HG03354 (cell line): ENCODE results near the gene SHQ1.
"Not testable (repeated sequence)": the region's sequence is repeated elsewhere in the genome, so short reads cannot be mapped to it uniquely, and the experiment has no call there.

ENCODE experiments used
- ATAC-seq: cut with Tn5 transposase; IDR thresholded peaks from one replicate; pipeline ENCODE4 v1.9.1; 2021; ENCODE audit warnings: mild to moderate bottlenecking; ENCODE audit not compliant: unreplicated experiment, poor library complexity, severe bottlenecking

The SHQ1 gene

DNA sequence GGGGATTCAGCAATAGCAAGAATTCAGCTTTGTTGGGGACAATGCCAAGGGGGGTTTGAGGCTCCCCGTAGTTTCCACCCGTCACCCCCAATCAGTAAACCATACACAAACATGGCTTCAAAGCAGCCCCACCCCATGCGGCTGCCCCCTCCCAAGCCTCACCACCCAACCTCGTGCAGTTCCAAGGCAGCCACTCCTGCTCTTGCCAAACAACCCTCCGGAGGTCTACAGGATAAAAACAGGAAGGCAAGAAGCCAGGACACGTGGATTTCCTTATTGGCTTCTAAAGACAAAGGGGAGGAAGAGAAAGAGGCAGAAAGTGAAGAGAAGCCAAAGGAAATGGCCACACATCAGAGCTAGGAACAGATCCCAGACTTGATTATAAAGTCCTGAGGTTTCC, 121.1 kb downstream of the SHQ1 start:
- ATAC-seq: no peak

DNA sequence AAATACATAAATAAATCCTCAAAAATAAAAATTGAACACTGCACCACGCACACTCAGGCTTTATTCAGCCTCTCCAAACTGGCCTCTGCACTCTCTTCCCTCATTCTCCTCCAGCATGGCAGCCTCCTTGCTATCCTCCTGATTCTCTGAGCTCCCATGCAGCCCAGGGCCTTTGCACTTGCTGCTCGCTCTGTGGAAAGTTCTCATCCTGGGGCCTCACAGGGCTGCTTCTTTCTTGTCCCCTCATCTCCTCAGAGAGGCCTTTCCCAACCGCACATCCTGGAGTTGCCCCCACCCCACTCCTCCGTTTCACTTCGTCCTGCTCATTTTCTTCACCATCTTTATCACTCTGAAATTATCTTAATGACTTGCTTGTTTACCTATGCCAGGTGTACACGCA, 123.0 kb downstream of the SHQ1 start:
- no peak for ATAC-seq

DNA sequence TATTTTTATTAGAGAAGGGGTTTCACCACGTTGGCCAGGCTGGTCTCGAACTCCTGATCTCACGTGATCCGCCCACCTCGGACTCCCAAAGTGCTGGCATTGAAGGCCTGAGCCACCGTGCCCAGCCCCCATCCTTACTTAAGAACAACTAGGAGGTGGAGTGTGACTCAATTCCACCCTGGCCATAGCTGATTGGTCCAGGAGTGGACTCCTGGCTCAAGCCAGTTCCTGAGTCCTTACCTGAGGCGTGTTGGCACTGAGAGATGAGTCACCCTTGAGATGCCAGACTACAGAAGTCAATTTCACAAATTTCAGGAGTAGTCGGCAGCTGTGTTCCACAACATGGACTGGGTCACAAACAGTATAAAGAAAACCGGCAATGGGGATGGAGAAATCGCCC, 124.2 kb downstream of the SHQ1 start:
- ATAC-seq: no peak

DNA sequence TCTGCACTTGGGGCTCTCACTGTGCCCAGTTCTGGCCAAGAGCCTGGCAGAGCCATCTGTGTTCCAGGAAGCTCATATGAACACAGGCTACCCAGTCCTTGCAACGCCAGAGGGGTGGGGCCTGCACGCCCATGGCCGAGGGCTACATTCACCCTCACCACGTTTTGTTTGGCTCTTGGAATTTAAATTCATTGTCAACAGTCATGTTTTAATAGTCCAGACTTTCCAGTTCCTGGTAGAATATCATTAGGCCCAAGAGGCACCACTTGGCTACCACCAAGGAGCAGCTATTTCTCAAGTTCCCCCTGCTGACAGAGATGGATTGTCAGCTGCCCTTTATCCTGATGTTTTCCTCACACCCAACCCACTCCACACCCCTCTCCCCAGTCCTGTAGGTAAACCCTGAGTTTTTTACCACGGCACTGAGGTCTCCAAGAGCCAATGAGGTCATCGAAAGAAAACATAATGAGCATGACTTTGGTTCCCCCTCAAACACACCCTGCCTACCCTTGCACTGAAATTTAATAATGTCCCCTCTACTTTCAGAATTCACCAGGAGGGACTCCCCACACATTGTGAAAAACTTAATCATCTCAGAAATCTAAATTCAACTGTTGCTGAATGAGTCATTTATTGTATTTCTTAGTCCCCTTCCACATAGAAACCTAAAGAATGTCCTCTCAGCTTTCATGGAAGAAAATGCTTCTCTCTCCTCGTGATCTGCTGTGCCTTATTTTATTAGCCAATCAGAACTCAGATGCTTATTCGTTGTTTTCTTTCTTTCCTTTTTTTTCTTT, 125.1 kb downstream of the SHQ1 start:
- ATAC-seq: no peak

DNA sequence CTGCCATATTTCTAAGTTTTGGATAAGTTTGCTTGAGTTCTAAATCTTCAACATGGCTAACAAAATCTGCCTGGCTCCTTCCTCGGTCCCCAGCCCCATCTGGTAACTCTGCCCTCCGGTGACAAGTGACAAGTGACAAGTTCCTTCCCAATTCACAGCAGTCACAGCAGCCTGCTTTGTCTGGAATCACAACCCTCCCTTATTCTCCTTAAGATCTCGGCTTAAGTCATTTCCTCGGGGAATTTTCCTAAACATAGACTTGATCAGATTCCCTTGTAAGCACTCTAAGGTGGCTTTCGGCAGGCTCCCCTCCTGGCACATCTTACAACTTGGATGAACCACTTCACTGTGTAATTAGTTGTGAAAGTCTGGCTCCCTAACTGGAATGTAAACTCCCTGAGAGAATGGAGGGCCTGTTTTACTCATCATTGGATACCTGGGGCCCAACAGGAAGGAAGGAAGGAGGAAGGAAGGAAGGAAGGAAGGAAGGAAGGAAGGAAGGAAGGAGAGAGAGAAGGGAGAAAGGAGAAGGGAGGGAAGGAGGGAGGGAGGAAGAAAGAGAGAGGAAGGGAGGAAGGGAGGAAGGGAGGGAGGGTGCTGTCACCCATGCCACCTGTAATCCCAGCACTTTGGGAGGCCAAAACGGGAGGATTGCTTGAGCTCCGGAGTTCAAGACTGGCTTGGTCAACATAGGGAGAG, 126.4 kb downstream of the SHQ1 start:
- ATAC-seq: no peak

DNA sequence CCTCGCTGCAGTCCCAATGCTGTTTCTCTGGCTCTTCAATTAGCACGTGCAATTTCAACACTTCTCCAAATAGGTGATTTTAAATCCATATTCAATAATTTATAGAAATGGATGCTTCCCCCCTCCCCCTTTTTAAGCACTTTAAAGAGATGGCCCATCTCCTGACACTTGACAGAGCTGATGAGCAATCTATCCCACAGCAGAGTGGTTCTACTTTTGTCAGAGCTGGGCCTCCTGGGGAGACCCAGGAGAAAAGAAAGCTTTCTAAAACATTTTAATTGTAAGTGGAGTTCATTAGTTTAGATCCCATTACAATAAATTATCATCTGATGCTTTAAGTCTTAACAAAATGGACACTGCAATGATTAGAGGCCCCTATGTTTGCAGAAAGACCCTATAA, 127.7 kb downstream of the SHQ1 start:
- ATAC-seq: no peak

DNA sequence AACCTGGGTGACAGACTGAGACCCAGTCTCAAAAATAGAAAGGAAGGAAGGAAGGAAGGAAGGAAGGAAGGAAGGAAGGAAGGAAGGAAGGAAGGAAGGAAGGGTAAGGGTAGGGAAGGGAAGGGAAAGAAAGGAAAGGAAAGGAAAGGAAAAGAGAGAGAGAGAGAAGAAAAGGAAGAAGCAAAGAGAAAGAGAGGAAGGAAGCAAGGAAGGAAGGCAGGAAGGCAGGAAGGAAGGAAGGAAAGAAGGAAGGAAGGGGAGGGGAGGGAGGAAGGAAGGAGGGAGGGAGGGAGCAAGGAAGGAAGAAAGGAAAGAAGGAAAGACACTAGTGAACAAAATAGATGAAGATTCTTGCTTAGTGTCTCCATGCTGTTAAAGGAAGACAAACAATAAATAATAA, 129.1 kb downstream of the SHQ1 start:
- no peak for ATAC-seq

DNA sequence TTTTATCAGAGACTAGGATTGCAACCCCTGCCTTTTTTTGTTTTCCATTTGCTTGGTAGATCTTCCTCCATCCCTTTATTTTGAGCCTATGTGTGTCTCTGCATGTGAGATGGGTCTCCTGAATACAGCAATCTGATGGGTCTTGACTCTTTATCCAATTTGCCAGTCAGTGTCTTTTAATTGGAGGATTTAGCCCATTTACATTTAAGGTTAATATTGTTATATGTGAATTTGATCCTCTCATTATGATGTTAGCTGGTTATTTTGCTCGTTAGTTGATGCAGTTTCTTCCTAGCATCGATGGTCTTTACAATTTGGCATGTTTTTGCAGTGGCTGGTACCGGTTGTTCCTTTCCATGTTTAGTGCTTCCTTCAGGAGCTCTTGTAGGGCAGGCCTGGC, 134.1 kb downstream of the SHQ1 start:
- not testable (repeated sequence) for ATAC-seq

DNA sequence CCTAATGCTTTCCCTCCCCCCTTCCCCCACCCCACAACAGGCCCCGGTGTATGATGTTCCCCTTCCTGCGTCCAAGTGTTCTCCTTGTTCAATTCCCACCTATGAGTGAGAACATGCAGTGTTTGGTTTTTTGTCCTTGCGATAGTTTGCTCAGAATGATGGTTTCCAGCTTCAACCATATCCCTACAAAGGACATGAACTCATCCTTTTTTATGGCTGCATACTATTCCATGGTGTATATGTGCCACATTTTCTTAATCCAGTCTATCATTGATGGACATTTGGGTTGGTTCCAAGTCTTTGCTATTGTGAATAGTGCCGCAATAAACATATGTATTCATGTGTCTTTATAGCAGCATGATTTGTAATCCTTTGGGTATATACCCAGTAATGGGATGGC, 137.8 kb downstream of the SHQ1 start:
- ATAC-seq: not testable (repeated sequence)

DNA sequence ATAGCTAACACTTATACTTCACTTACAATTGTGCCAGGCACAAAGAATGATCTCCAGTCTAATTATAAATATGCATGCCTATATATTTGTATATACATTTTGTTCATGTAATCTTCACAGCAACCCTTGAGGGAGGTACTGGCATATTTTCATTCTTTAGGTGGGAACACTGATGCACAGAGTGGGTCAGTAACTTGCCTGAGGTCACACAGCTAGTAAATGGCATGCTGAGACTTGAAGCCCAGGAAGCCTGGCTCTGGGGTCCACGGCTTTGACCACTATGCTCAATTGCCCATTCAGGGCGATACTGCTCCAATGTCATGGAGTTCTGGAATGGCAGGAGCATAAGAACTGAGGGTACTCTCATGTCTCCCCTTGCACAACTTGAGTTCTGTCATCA, 139.8 kb downstream of the SHQ1 start:
- no peak for ATAC-seq

DNA sequence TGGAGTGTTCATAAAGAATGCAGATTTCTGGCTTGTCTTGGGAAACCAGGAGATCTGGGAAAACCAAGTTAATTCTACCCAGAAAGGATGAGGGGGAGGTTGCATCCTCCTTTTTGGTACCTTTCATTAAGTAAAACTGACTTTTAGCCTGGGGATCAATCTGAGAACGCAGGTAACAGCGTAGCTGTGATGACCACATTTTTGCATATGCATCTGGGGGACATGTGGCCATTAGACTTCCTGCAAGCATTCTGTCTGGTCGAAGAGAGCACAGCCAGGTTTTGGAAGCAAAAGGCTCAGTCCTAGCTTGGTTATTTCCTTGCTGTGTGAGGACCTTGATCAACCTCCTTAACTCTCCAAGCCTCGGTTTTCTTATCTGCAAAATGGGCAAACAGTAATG, 145.2 kb downstream of the SHQ1 start:
- no peak for ATAC-seq

DNA sequence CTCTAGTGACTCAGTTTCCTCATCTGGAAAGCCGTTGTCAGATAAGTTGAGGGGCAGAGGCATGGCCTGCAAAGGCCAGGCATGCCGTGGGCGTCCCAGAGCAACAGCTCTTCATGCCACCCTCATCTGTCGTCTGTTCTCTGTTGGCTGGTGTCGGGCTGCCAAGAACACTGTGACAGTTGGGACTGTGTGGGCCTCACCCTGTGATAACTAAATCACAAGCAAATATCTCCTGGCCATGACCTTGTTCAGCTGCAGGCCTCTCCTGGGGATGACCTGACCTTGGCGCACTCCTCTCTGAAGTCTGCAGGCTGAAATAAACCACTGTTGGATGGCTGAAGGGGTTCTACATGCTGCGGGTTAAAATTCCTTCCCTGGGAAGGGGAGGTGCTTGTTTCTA, 145.9 kb downstream of the SHQ1 start:
- ATAC-seq: no peak

DNA sequence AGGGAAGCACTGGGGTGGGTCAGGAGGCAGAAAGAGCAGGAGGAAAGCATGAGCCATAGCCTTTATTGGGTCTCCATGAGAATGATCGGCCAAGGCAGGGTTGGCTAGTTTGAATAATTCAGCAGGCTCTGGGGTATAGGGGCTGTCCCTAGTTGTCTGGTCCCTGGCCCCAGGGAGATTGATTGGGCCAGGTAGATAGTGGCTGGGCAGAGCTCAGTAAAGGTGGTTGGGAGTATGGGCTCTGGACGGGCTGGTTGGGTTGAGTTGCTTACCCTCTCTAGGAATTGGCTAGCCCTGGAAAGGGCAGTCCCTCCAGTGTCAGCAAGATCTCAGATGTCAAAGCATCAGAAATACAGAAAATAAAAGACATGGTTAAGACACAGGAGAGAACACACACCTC, 148.1 kb downstream of the SHQ1 start:
- ATAC-seq: no peak

DNA sequence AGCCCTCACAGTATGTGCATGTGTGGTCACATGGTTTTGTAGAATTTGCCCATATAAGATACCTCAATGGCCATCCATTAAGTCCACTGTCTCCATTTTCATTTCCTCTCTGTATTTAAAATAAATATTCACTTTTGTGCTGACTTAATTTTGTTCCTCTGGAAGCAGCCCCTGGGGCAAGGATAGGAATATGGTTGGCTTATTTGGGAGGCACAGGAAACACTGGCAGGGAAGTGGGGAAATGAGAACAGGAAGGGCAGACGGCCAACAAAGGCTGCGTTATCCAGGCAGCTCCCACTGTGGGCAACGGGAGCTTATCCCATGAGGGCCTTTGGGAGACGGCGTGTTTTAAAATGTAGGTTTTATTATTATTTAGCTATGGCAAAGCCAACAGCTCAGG, 148.6 kb downstream of the SHQ1 start:
- no peak for ATAC-seq
